ENCODE data around the gene TFEB.

The TFEB gene

DNA sequence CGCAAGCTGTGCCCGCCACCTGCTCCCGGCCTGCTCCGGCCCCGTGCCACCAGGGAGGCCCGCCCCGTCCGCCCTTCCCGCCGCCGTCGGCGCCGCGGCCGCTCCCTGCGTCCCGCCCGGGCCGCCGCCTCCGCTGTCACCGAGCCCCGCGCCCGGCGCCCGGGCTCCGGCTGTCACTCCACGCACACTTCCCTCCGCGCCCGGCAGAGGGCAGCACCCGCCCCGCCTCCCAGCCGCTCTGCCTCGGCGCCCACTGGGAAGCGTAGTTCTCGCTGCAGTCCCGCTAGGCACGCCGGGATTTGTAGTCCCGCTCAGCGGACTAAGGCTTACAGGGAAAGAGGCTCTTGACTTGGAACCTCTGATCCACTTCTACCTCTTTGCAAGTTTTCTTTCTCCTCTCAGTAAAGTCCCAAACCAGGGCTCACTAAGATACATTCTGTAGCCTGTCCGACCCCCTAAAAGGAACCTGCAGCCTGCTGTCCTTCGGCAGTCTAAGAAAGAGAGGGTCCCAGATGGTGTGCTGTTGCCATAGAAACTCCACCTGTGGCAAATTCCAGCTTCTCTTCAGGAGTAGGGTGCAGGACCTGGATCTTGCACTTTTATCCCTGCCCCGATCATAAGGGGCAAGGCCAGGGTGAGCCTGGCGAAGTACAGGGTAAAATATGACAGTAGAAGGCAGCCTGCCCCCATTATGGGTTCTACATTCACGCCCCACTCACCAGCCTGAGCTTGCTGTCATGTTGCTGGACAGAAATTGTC is at the start of gene TFEB:
TFEB (minus strand) TSS at position 182 of the 759 bp plus-strand sequence. CDS start 44,395 bp downstream, outside the sequence.
- peak within 1 kb of the TSS; percentile 85 for H3K27ac Mint-ChIP-seq
- H3K36me3 Mint-ChIP-seq (ENCODE audit: low read depth) = peaks cover 6% of the 10 kb centered on the region
- intact Hi-C loops (cut with micrococcal nuclease) = loop anchor here (2.0 kb wide), 1 partner anchor 51 kb away; the partner anchor contains the start of gene TOMM6
- no peaks in the 10 kb centered on the region for H3K9me3 Mint-ChIP-seq
- peaks cover 43% of the 10 kb centered on the region for H3K4me1 Mint-ChIP-seq (ENCODE audit: low read depth)
- H3K27me3 Mint-ChIP-seq = no peaks in the 10 kb centered on the region
- peak within 1 kb of the TSS; percentile 83 for H3K4me3 Mint-ChIP-seq

DNA sequence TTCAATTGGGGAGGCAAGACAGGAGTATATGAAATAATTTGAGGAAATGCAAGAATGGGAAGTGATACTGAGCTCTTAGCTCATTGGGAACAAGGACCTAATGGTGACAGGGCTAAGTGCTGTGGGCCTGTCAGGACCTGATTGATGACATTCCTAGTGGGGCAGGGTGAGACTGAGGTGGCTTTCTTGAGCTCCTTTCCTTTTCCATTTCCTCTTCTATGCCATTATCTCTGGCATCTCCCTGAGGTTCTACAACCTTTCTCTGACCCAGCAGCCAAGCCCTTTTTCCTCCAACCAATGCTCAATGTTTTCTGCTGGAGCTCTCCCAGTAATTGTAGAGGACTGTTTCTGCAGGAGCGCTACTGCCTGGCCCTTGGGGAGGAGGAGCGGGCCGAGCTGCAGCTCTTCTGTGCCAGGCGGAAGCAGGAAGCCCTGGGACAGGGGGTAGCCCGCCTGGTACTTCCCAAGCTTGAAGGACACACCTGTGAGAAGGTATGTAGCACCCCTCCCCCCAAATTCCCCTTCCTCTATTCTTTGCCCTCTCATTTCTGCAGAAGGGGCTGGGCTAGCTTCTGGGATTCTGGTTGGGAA is 49.3 kb upstream of the TFEB start:
- Mint-ChIP-seq H3K27ac (peak overlapping the region; percentile 96), H3K27me3 (peaks cover 1% of the 10 kb centered on the region), H3K4me1 (ENCODE audit: low read depth) (peaks cover 55% of the 10 kb centered on the region), H3K36me3 (ENCODE audit: low read depth) (peaks cover 32% of the 10 kb centered on the region), H3K4me3 (peak overlapping the region; percentile 32), H3K9me3 (no peaks in the 10 kb centered on the region)
- intact Hi-C loops (cut with micrococcal nuclease) = loop anchor here (5.0 kb wide), 3 partner anchors 113 to 778 kb away; partner anchors contain the start of genes CCND3, UBR2 and USP49

DNA sequence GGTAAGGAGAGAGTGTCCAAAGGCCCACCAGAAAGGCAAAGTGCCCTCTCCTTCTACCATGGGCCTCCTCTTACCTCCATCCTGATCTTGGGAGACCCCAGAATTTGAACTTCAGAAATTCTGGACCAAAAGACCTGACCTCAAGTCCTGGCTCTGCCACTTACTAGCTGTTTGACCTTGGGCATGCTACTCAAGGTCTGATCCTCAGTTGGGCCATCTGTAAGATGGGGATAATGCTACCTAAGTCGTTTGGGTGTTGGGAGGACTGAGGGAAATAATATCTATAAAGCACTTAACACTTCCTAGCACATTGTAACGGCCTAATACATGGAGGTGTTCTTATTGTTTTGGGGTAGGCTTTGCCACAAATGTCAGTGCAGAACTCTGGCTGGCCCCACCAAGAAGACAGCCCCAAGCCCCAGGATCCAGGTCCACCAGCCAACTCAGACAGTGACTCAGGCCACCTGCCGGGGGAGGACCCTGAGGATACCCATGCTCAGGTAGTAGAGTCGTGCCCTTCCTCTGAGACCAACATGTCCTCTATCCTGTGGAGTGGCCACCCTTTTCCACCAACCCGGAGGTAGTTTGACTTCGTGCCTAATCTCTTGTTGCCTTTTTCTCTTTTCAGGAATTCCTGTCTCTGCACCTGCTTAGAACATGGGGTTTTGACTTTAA is 47.8 kb upstream of the TFEB start:
- Mint-ChIP-seq H3K27me3 (peaks cover 1% of the 10 kb centered on the region), H3K4me1 (ENCODE audit: low read depth) (peaks cover 57% of the 10 kb centered on the region), H3K36me3 (ENCODE audit: low read depth) (peaks cover 29% of the 10 kb centered on the region), H3K4me3 (no peak overlapping the region), H3K27ac (peak overlapping the region; percentile 96), H3K9me3 (no peaks in the 10 kb centered on the region)
- intact Hi-C loops (cut with micrococcal nuclease) = loop anchor here (5.0 kb wide), 1 partner anchor 159 kb away; the partner anchor contains the start of gene CCND3

DNA sequence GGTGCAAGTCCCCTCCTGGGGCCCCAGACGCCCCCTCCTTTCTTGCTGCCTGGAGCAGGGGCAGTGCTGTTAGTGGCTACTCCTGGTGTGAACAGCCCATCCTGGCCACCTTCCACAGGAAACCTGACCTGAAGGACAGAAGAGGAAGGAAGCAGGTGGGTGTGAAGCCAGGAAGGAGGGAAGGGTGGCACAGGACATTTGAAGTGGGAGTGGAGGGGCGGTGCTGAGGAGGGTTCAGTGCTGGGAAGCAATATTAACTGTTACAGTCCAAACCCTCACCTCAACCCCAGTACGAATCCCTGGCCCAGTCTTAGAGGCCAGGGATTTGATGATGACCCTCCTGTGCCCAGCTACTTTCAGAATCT is 45.9 kb upstream of the TFEB start:
- Mint-ChIP-seq H3K27ac (peak overlapping the region; percentile 74), H3K36me3 (ENCODE audit: low read depth) (peaks cover 26% of the 10 kb centered on the region), H3K9me3 (no peaks in the 10 kb centered on the region), H3K4me1 (ENCODE audit: low read depth) (peaks cover 75% of the 10 kb centered on the region), H3K27me3 (peaks cover 1% of the 10 kb centered on the region), H3K4me3 (peak overlapping the region; percentile 4)
- intact Hi-C loops (cut with micrococcal nuclease) = loop anchor here (5.0 kb wide), 1 partner anchor 161 kb away; the partner anchor contains the start of gene CCND3

DNA sequence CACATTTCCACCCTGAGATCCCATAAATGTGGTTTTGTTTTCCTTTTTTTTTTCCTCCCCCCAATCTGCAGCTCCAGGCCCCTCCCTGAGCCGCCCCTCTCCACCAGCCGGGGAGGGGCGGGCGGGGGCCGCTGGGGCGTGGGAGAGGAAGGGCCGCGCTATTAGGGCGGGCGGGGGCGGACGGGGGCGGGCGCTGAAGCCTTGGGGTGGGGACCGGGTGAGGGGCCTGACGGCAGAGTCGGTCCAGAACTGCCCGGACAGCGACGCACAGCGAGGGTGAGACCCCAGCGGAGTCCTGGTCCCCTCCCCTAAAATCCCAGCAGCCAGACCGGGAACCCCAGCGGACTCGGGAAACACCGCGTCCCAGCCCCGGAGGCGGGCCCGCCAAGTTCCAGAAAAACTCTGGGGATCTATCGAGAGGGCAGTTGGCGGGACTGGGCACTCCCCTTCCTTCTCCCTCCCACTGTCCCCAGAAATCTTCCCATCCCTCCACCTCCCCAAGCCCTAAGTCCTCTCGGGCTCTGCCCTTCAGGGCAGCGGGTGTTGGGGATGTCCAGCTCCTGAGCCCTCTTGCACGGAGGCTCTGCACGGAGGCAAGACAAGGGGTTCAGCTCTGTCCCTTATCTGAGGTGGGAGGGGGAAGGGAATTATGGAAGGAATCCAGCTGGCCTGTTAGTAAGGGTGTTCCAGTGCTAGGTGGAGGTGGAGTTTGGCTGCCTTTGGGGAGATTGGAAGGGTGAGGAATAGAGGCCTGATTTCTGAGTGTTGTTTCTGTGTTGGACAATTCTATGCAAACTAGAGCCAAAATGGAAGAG is 45.4 kb upstream of the TFEB start, which contains the start of gene PRICKLE4:
PRICKLE4 (plus strand) TSS at position 232 of the 815 bp plus-strand sequence. CDS start 2,692 bp downstream, outside the sequence.
- peaks cover 70% of the 10 kb centered on the region for H3K4me1 Mint-ChIP-seq (ENCODE audit: low read depth)
- H3K27ac Mint-ChIP-seq = peak within 1 kb of the TSS; percentile 74
- H3K9me3 Mint-ChIP-seq = no peaks in the 10 kb centered on the region
- H3K4me3 Mint-ChIP-seq = peak within 1 kb of the TSS; percentile 84
- H3K27me3 Mint-ChIP-seq = peaks cover 1% of the 10 kb centered on the region
- peaks cover 28% of the 10 kb centered on the region for H3K36me3 Mint-ChIP-seq (ENCODE audit: low read depth)
- intact Hi-C loops (cut with micrococcal nuclease) = loop anchor here (1.0 to 5.0 kb wide), 2 partner anchors 162 to 264 kb away; partner anchors contain the start of gene CCND3

DNA sequence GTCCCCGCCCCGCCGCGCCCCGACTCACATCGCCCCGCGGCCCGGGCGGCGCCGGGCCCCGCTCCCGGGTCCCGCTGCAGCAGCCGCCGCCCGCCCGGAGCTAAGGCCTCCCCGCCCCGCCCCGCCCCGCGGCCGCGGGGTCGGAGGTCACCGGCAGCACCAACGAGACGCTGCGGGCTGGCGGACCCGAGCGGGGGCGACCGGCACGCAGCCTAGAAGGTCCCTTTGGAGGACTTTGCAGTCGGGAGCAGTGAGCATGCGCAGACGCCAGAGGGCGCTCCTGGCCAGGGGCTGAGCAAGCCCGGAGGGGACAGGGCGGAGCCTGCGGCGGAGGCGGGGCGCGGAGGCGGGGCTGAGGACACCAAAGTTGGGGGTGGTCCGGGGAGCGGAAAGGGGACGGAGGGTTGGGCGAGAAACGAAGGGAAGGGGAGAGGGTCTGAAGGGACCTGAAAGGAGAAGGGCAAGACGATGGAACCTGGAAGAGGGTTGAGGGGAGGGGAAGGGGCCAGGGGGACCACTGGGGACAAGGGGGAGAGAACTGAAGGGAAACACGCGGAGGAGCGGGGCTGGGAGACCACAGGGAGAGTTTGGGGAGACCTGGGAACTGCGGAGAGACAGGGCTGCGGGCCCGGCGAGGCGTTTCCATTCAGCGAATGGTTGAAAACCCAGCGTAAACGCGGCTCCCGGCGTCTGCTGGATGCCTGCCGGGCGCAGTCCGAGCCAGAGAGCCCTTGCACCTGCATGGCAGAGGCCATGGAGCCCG is 44.6 kb upstream of the TFEB start, which contains the start of gene FRS3:
FRS3 (minus strand) TSS at position 113 of the 763 bp plus-strand sequence. CDS start 2,913 bp downstream, outside the sequence.
- Mint-ChIP-seq H3K4me1 (ENCODE audit: low read depth) (peaks cover 62% of the 10 kb centered on the region), H3K9me3 (no peaks in the 10 kb centered on the region), H3K27ac (peak within 1 kb of the TSS; percentile 74), H3K4me3 (peak within 1 kb of the TSS; percentile 84), H3K36me3 (ENCODE audit: low read depth) (peaks cover 34% of the 10 kb centered on the region), H3K27me3 (peaks cover 1% of the 10 kb centered on the region)
- intact Hi-C loops (cut with micrococcal nuclease) = loop anchor here (1.0 to 5.0 kb wide), 5 partner anchors 48 to 264 kb away; partner anchors contain the start of gene CCND3

GRCh38 chr6:41779336-41779735 is 43.9 kb upstream of the TFEB start:
- intact Hi-C loops (cut with micrococcal nuclease) = loop anchor here (2.0 to 5.0 kb wide), 3 partner anchors 47 to 177 kb away; no protein-coding TSS in a partner anchor
- Mint-ChIP-seq H3K27me3 (peaks cover 1% of the 10 kb centered on the region), H3K9me3 (no peaks in the 10 kb centered on the region), H3K4me3 (peak overlapping the region; percentile 84), H3K4me1 (ENCODE audit: low read depth) (peaks cover 56% of the 10 kb centered on the region), H3K27ac (peak overlapping the region; percentile 74), H3K36me3 (ENCODE audit: low read depth) (peaks cover 40% of the 10 kb centered on the region)

DNA sequence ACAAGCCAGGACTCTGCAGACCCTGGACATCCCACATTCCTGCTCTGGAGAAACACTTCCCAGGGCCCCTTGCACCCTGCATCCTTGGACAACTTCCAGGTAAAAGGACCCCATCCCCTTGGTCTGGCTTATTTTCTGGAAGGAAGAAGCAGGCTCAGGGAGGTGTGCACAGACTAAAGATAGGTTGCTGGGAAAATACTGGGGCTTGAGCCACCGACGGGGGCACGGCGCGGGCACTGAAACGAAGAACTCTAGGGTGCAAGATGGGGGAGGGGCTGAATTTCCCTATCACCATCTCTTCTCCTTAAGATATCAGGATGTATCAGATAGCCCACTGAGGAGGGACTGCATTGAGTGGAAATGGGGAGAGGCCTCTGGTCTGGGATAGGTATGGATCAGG is 43.5 kb upstream of the TFEB start:
- H3K27me3 Mint-ChIP-seq = peaks cover 1% of the 10 kb centered on the region
- H3K4me3 Mint-ChIP-seq = peak overlapping the region; percentile 84
- H3K27ac Mint-ChIP-seq = peak overlapping the region; percentile 74
- peaks cover 45% of the 10 kb centered on the region for H3K36me3 Mint-ChIP-seq (ENCODE audit: low read depth)
- intact Hi-C loops (cut with micrococcal nuclease) = loop anchor here (2.0 to 5.0 kb wide), 3 partner anchors 47 to 177 kb away; no protein-coding TSS in a partner anchor
- no peaks in the 10 kb centered on the region for H3K9me3 Mint-ChIP-seq
- H3K4me1 Mint-ChIP-seq (ENCODE audit: low read depth) = peaks cover 51% of the 10 kb centered on the region

GRCh38 chr6:41777551-41778285 is 42.3 kb upstream of the TFEB start:
- Mint-ChIP-seq H3K36me3 (ENCODE audit: low read depth) (peaks cover 57% of the 10 kb centered on the region), H3K27me3 (peaks cover 1% of the 10 kb centered on the region), H3K4me3 (no peak overlapping the region), H3K9me3 (no peaks in the 10 kb centered on the region), H3K27ac (peak overlapping the region; percentile 67), H3K4me1 (ENCODE audit: low read depth) (peaks cover 46% of the 10 kb centered on the region)
- intact Hi-C loops (cut with micrococcal nuclease) = loop anchor here (2.0 to 5.0 kb wide), 3 partner anchors 45 to 175 kb away; no protein-coding TSS in a partner anchor

DNA sequence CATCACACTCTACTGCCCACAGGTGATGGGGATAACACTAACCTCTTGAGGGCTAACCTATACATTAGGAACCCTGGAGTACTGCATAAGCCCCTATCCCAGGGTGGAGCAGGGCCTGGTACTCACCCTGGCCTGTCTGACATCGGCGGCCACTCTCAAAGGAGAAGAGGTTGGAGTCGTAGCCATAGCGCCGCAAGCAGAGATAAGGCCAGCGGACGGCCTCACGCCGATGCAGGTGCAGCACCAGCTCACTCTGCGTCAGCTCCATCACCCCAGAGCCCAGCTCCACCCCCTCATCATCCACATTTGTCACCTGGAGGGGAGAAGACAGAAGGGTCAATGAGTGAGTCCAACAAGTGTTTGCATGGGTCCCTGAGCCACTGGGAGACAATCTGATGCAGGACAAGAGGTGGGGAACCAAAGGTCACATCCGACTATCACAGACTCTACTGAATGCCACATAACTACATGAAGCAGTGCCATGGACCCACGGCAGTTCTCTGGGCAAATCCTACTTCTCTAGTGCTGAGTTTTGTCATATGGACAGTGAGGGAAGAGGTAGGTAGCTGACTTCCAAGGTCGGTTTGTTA is 40.0 kb upstream of the TFEB start:
- Mint-ChIP-seq H3K4me1 (ENCODE audit: low read depth) (peaks cover 32% of the 10 kb centered on the region), H3K9me3 (no peaks in the 10 kb centered on the region), H3K36me3 (ENCODE audit: low read depth) (peaks cover 80% of the 10 kb centered on the region), H3K27me3 (no peaks in the 10 kb centered on the region), H3K4me3 (no peak overlapping the region), H3K27ac (no peak overlapping the region)
- intact Hi-C loops (cut with micrococcal nuclease) = loop anchor here (5.0 kb wide), 2 partner anchors 43 to 173 kb away; no protein-coding TSS in a partner anchor

GRCh38 chr6:41774841-41775240 is 39.4 kb upstream of the TFEB start:
- peaks cover 32% of the 10 kb centered on the region for H3K4me1 Mint-ChIP-seq (ENCODE audit: low read depth)
- H3K4me3 Mint-ChIP-seq = no peak overlapping the region
- H3K36me3 Mint-ChIP-seq (ENCODE audit: low read depth) = peaks cover 81% of the 10 kb centered on the region
- H3K27ac Mint-ChIP-seq = no peak overlapping the region
- no peaks in the 10 kb centered on the region for H3K27me3 Mint-ChIP-seq
- intact Hi-C loops (cut with micrococcal nuclease) = loop anchor here (5.0 kb wide), 2 partner anchors 43 to 173 kb away; no protein-coding TSS in a partner anchor
- no peaks in the 10 kb centered on the region for H3K9me3 Mint-ChIP-seq

Data from dendritic cell treated with granulocyte-macrophage colony-stimulating factor and Interleukin-4, amounts not matched to agents 40 ng/mL and 50 ng/mL, for 4 days (primary cell).